ENCODE data around the gene CHSY3.

The CHSY3 gene

DNA sequence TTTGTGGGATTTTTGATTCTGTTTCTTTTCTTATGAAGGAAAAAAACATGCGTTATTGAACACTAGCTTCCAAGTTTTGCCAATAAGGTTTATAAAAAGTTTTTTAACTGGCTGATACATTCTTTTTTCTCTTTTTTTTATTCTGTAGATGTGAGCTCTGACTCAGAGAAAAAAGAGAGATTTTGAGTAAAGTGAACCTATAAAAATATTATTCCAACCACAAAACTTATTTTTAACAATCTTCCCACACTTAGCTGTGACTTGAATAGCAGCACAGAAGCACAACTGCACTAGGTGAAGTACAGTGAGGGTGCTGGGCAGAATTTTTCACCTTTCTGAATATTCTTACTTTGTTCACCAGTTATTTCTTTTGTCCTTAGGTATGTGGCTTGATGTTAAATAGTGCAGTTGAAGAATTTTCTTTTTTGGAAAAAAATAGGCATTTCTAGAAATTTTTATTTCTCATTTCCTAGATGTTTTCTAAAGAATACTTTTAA lies 41.6 kb downstream of the CHSY3 start:
- no peak for DNase-seq (ENCODE audit: low spot score)

DNA sequence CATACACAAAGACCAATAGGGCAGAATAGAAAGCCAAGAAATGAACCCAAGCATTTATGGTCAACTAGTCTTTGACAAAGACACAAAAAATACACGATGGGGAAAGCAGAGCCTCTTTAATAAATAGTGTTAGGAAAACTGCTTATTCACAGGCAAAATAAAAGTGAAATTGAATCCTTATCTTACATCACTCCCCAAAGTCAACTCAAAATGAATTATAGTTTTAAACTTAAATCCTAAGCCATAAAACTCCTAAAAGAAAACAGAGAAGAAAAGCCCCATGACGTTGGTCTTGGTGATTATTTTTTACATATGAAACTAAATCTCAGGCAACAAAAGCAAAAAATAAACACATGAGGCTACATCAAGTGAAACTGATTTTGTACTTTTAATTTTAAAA lies 46.8 kb downstream of the CHSY3 start:
- DNase-seq (ENCODE audit: low spot score) = no peak

DNA sequence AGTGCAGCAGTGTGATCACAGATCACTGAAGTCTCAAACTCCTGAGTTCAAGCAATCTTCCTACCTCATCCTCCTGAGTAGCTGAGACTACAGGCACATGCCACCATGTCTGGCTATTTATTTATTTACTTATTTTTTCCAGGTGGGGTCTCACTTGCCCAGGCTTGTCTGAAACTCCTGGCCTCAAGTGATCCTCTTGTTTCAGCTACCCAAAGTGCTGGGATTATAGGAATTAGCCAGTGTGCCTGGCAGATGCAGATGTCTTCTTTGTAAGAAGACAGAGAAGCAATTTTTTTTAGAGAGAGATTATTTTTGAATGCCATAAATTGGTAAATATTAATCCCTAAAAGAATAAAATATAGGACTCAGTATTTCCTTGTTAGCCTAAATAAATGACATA lies 54.3 kb downstream of the CHSY3 start:
- no peak for DNase-seq (ENCODE audit: low spot score)

DNA sequence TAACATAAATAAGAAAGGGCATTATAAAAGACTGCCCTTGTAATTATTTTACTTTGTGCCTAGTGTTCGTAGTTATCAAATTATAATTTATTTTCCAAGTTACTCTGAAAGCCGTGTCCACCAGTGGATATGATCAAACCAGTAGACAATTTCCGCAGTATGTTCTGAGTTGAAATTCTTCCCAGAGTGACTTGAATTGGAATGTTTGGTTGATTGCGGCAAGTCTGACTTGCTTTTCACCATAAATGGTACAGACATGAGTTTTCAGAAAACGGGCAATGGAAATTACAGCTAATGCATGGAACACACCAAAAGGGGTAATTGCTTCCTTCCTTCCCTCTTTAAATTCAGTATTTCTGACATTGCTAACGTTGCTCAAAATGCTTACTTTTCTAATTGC lies 56.6 kb downstream of the CHSY3 start:
- no peak for DNase-seq (ENCODE audit: low spot score)

DNA sequence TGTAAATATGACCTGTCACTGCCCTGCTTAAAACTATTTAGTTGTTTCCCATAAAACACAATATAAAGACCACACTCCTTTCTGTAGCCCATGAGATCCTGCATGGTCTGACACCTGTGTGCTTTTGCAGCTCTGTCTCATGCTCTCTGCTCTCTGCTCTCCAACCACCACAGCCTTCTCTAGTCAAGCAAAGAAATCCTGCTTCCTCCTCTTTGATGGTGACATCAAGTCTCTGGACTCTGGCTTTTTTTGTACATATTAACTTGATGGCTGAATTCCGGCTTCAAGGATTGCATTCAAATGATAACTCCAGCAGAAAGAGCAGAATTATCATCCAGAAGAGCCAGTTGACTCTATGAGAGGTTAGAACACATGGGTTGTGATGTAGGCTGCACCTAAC lies 58.2 kb downstream of the CHSY3 start:
- no peak for DNase-seq (ENCODE audit: low spot score)

DNA sequence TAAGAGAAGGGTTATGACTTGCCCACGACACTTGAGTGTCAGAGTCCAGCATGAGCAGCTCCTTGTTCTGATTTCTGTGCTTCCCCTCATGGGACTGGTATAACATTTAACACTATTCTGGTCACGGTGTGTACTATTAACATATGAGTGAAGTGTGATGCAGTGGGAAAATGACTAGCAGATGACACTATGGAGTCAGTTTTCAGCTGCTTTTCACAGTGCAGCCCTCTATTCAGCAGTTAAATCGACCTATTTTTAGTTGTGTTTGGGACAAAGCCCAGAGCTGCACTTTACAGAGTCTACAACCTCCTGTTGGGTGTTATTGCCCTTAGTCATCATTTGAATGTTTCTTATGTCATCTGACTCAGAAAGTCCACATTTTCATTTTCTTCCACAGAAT lies 59.1 kb downstream of the CHSY3 start:
- DNase-seq (ENCODE audit: low spot score) = no peak

DNA sequence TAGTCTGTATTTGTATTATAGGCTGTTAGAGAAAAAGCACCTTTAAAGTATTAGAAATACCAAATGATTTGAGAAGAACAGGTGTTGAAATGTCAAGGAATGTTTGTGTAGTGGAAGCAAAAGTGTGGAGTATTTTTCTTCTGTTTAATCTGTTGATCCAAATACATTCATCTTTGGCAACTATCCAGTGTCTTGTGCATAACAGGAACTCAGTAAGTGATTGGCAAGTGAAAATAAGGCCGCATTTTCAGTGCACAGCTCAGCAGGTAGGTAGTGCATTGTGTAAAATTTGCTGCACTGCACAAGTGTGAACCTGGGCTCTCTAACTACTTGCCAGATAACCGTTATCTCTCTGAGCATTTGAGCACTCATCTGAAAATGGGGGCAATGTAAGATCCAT lies 61.8 kb downstream of the CHSY3 start:
- no peak for DNase-seq (ENCODE audit: low spot score)

DNA sequence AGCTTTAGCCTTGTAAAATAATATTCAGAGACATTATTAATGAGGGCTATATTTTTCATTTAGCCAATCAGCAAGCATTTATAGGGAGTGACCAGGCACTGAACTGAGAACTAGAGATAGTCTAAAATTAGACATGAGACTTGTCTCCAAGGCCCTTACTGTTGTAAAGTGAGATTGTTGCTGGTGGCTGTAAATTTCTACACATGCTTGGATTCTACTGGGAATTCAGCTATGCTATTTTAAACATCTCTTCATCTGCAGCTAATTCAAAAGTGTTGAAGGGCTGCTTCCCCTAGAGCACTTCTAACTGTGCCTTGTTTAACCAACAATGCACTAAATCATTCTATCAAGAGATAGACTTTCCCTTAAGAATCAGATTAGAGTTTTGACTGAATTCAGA lies 67.4 kb downstream of the CHSY3 start:
- DNase-seq (ENCODE audit: low spot score) = no peak

DNA sequence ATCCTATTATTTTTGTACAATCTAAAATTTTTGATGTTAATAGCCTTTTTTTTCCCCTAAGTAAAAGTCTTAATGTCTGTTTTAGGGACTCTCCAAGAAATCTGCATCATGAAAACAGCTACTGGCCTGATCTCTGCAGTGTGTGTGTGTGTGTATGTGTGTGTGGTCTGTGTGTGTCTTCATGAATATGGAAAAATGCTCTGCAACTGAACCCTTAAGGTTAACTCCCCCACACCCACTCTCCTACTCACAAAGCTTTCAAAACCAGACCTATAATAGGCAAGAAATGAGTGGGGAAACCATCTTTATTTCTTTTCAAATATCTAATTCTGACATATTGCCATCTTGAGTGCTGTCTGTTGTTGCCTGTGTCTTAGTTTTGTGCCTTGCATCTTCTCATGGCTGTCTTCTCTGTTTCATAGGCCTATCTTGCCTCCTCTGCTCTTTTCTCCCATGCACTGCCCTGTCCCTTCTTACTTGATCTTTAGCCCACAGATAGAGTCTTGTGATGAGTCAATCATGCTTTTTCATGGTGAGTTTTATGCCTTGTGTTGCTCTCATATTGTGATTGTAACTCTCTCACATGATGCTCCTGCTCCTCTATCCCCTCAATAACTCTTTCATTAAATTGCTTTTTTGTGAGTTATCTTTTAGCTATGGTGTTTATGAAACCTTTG lies 68.3 kb downstream of the CHSY3 start:
- DNase-seq (ENCODE audit: low spot score) = no peak

DNA sequence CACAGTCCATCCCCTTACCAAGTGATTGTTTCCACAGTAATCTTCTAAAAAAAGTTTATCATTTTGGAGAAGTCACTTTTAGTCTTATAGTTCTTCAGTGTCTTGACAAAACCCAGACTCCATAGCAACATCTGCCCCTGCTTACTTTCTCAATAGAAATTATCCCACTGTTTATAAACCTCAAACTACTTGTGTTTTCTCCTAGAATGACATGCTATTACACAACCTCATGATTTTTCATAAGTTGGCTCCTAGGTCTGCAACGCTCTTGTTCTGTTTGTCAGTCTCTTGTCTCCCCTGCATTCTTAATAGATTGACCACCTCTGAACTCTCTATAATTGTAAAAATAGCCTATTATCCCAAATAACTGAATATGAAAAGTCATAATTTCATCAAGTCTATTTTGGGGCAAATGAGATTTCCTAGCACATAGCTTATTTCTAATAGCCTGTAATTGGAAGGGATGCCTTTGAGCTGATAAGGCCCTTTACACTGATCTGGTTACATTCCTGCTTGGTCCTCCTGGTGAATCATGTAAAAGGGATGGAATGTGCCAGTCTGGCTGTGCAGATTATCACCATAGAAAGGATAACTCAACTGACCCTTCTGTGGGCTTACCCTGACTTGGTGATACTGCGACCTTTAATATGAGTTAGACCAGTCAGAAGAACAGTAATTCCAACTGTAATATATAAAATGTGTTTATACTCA lies 69.6 kb downstream of the CHSY3 start:
- no peak for DNase-seq (ENCODE audit: low spot score)

DNA sequence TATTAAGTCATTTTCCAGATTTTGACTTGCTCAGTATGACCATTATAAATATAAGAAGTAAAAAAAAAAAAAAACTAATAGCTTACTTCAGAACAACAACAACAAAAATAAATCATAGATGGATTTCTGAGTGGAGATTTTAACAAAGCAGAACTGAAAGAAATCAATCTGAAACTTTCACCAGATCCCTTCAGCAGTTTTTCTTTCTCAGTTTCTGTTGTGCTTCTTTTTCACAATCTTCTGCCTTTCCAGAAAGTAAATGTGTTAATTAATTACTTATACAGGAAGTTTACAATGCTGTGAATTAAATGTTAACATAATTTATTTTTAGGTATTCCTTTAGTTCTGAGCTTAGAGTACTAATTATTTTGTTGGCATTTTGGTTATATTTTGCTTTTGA lies 73.5 kb downstream of the CHSY3 start:
- no peak for DNase-seq (ENCODE audit: low spot score)

DNA sequence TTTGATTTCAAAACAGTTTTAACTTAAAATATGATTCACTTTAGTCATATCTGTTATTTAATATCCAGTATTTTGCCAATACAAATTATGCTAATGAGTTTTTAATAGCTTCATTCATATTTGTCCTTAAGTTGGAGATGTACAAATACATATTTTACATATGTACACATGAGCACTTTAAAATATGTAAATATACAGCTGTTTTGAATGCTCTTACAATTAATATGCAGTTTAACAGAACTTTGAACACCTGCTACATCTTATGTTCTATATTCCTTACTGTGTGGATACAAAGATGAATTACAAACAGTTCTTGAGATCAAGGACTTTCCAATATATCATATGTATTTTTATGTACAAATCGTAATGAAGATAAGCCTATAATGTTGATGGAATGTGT lies 74.0 kb downstream of the CHSY3 start:
- no peak for DNase-seq (ENCODE audit: low spot score)

DNA sequence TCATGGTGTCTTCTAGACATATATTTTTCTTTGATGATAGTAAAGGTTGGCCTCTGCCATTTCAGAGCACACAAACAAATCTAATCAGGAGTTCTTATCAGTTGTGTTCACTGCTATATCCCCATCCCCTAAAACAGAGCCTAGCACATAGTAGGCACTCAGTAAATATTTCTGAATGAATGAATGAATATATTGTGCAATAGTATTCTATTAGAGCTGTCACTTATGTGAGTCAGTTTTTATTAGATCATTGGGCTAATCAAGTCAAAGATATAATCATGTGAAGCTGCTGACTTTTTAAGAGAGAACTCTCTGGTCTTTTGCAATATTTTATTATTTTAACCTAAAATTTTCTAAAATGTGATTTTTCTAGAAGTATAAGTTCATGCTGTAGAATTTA lies 84.2 kb downstream of the CHSY3 start:
- DNase-seq (ENCODE audit: low spot score) = no peak

DNA sequence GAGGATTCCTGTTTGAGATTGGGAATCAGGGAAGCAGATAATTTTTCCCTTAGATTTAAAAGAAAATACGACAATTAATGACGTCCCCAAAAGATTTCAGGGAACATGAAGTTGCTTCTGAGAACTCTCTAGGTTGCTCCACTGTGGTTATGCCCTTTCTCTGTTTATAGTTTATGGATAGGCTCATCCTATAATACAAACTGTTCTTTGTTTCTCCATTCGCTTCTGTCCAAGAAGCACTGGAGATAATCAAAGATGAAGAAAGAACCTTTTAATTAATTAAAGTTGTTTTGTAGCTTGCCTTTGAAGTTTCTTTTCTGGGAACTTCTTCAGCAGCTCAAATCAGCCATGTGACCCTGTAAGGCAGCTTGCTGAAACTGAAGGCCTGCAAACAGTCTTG lies 87.5 kb downstream of the CHSY3 start:
- DNase-seq (ENCODE audit: low spot score) = no peak

DNA sequence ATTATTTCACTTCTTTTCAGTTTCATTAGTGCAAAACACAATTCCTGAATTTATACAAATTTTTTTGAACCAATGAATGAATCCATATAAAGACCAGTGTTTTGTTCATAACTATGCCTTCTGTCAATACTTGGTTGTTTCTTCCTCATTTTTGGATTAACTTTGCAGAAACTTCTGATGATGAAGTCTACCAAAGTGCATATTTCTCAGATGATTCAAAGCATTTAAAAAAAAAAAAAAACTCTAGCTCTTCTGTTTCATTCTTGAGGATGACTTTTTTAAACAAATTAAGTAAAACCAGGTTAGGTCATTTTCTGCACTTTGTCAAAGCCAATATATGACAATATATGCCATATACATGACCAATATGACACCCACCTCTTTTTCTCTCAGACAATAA lies 92.6 kb downstream of the CHSY3 start:
- no peak for DNase-seq (ENCODE audit: low spot score)

DNA sequence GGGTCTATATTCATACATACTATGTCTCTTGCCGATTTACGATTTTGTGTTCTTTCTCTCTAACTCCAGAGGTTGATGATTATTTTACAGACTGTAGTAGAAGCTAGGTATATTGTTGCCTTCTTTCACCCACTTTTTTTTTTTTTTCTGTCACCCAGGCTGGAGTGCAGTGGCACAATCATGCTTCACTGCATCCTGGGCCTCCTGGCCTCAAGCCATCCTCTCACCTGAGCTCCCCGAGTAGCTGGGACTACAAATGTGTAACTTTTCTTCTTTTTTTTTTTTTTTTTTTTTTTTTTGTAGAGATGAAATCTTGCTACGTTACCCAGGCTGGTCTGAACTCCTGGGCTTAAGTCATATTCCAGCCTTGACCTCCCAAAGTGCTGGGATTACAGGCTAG lies 96.2 kb downstream of the CHSY3 start:
- no peak for DNase-seq (ENCODE audit: low spot score)

DNA sequence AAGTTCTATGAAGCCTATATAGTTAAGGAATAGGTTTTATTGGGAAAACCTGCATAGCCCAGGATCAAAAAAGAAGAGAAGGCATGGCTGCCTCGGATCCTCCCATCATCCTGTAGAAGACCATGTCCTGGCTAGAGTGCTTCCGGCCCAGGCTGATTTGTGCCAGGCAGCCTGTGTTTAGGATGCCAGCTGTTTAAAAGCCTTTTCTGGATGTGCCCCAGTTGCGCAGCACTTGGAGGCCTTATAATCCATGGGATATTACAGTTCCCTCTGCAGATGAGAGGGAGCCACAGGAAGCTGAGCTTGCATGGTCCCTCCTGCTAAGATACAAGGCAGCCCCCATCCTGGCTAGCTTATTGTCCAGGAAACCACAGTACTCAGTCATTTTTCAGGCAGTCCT lies 97.9 kb downstream of the CHSY3 start:
- DNase-seq (ENCODE audit: low spot score) = no peak

DNA sequence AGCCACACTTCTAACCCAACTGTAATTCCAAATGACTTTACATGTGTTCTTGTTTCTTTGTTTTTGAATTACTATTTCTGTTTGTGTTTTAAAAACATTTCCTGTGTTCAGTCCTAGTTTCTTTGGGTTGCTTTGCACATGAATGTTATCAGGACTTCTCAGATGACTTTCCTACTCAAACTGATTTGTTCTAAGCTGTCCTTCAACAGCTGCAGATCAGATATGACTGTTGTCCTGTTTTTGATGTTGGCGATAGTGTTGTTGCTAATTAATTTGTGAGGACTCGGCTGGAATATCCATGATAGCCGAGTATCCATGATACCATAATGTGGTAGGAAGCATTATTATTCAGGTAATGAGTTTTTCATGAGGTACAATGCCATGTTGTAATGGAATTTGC lies 98.6 kb downstream of the CHSY3 start:
- no peak for DNase-seq (ENCODE audit: low spot score)

DNA sequence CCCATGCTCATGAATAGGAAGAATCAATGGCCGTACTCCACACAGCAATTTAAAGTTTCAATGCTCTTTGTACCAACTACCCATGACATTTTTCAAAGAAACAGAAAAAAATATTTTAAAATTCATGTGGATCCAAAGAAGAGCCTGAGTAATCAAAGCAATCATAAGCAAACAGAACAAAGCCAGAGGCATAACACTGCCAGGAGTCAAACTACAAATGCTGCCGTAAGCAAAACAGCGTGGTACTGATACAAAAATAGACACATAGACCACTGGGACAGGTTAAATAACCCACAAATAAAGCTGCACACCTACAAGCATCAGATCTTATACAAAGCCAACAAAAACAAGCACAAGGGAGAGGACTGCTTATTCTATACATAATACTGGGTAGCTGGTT lies 107.7 kb downstream of the CHSY3 start:
- DNase-seq (ENCODE audit: low spot score) = no peak

DNA sequence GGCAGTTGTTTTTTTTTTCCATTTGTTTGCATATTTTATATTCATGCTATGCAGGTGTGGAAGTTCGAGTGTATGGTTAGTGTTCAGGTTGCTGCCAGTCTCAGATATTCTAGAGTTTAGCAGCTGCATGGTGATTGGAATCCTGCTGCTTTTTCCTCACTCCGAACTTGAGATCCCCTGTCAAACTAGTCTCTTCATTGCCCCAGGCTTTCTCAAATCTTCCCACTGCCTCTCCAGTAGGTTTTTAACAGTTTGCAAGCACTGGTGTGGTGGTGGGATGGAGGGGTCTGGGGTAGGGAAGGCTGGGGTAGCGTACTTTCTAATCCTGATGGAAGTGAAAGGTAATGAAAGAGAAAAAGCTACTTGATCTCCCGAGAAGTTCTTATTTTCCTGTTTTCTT lies 112.9 kb downstream of the CHSY3 start:
- DNase-seq (ENCODE audit: low spot score) = no peak

DNA sequence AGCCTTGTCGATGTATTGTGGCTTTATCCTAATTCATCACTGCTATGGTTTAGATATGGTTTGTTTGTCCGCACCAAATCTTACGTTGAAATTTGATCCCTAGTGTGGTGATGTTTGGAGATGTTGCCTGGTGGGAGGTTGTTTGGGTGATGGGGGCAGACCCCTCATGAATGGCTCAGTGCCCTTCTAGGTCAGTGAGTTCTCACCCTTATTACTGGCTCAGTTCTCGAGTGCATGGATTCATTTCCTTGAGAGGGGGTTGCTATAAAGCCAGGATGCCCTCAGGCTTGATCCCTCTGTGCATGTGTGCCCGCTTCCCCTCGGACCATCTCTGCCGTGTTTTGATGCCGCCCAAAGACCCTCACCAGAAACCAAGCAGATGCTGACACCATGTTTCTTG lies 114.4 kb downstream of the CHSY3 start:
- DNase-seq (ENCODE audit: low spot score) = no peak

DNA sequence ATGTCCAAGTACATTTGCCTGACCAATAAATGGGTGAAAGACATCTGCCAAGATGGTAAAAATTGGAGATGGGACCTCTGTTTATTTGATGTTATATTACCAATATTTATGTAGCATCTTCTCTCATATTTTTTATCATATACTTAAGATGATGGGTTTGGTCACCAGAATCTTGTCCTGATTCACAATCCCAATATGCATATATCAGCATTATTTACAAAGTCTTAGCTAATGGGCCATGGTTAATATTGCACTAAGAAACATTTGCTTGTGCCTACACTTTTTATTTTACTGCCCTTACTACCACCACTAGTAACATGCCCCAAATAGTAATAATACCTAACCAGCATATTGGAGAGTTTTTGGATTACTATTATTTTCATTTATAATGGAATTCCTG lies 116.7 kb downstream of the CHSY3 start:
- DNase-seq (ENCODE audit: low spot score) = no peak

DNA sequence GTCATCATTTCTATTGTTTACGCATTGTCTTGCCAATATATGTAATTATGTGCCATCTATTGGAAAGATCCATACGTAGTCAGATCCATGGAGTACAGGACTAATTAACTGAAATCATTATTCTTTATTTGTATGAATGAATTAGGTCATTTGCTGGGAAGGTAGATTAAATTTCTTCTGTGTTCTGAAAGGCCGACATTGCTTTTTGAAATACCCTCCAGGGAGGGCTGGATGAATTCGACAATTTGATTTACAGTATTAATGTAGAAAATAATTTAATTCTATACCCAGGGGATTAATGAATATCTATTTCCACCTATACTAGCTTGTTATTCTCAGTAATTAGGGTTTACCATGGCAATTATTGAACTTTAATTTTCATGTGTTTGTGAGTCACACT lies 117.6 kb downstream of the CHSY3 start:
- DNase-seq (ENCODE audit: low spot score) = no peak

DNA sequence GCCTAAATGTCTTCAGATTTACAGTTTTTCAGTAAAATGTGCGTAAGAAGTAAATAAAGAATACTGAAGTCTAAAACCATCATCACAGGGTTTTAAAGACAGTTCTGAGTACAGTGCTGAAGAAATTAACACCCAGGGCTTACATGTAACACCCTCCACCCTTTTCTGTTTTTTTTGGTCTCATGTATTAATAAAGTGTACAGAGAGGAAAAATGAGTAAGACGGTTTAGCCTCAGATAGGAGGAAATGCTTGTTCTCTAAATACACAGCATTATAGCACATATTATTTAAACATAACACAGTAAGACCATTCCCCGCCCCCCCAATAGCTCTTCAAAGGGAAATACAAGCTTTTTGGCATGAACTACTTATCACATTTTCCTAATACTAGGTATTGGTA lies 119.3 kb downstream of the CHSY3 start:
- DNase-seq (ENCODE audit: low spot score) = no peak
